Suprapubic skin (tissue), 4 donors: Measurements from ENCODE around the gene NKAIN4. TPM values are rescaled to one million over a fixed set of nuclear protein-coding genes. Genes with fewer than 3 reads are reported as not detected.
"Not testable (repeated sequence)": the region's sequence is repeated elsewhere in the genome, so short reads cannot be mapped to it uniquely, and the experiment has no call there.

ENCODE experiments used
- DNase-seq, 2 donors: peaks; one replicate each; pipeline ENCODE4 v3.0.0-alpha.2; 2019; ENCODE audit warnings: low spot score in 2 of 2
- H3K27ac ChIP-seq: fragments of 200-600 bp; sonication (generic); one replicate; pipeline ENCODE4 v1.5.1; 2019
- H3K27me3 ChIP-seq: fragments of 200-600 bp; sonication (generic); one replicate; pipeline ENCODE4 v1.5.1; 2019
- H3K36me3 ChIP-seq: fragments of 200-600 bp; sonication (generic); one replicate; pipeline ENCODE4 v1.5.1; 2019
- H3K4me1 ChIP-seq: fragments of 200-600 bp; sonication (generic); one replicate; pipeline ENCODE4 v1.5.1; 2019
- H3K4me3 ChIP-seq: fragments of 200-600 bp; sonication (generic); one replicate; pipeline ENCODE4 v1.5.1; 2019; ENCODE audit warnings: mild to moderate bottlenecking
- H3K9me3 ChIP-seq: fragments of 200-600 bp; sonication (generic); one replicate; pipeline ENCODE4 v1.5.1; 2019
- CTCF ChIP-seq, 2 donors: fragments of 200-600 bp in 1 of 2; fragments of 450-650 bp in 1 of 2; sonication (generic) in 1 of 2; IDR thresholded peaks; one replicate each; pipeline ENCODE4 v1.5.1; 2016 to 2019; ENCODE audit warnings: antibody characterized with exemption in 2 of 2, mild to moderate bottlenecking in 1 of 2, moderate library complexity in 1 of 2
- EP300 ChIP-seq: sonication (generic); formaldehyde crosslinking; IDR thresholded peaks from one replicate; pipeline ENCODE4 v1.6.1; 2017; ENCODE audit warnings: antibody characterized with exemption
- POLR2A ChIP-seq, 2 donors: fragments of 450-650 bp; IDR thresholded peaks; one replicate each; pipeline ENCODE4 v1.6.1; 2017; ENCODE audit warnings: antibody characterized with exemption in 2 of 2, mild to moderate bottlenecking in 2 of 2, moderate library complexity in 2 of 2
- POLR2AphosphoS5 ChIP-seq, 3 donors: sonication (generic); formaldehyde crosslinking; IDR thresholded peaks; one replicate each; pipeline ENCODE4 v1.6.1; 2017; ENCODE audit warnings: antibody characterized with exemption in 3 of 3
- WGBS: methylation state at CpG from one replicate; pipeline ENCODE4 v1.1.5; 2018; 5-methylcytosine and 5-hydroxymethylcytosine counted together
- total RNA-seq, 4 donors: library from RNA; depleted of rRNA; stranded (reverse); fragments of >200 nt; gene quantifications; one replicate each; pipeline ENCODE4 v1.1.0, GENCODE V29; 2016

NKAIN4 gene
- total RNA-seq, 4 donors from 2014 or later: 0.42 TPM; not detected in 3

DNA sequence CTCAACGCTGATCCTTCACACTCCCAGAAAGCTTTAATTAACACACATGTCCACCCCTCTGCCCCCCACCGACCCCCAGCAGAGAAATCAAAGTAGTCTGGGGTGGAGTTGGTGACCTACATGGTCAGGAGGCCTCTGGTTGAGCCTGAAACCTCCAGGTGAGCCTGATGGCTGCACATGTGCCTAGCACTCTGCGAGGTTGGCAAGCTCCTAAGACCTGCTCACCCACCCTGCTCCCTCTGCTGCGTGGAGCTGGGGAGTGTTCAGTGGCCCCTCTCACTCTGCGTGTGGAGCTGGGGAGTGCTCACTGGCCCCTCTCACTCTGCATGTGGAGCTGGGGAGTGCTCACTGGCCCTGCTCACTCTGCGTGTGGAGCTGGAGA lies 30.4 kb downstream of the NKAIN4 start:
- no peaks in the 10 kb centered on the region for H3K9me3 ChIP-seq
- H3K27ac ChIP-seq: no peak overlapping the region
- H3K4me3 ChIP-seq: no peak overlapping the region
- no peaks in the 10 kb centered on the region for H3K36me3 ChIP-seq
- H3K27me3 ChIP-seq: peaks cover 7% of the 10 kb centered on the region
- TF ChIP-seq EP300 (no peak), CTCF (IDR thresholded peaks at IDR 0.05) (no peak), POLR2AphosphoS5 (IDR thresholded peaks at IDR 0.05) (no peak)
- H3K4me1 ChIP-seq: no peaks in the 10 kb centered on the region
- 83% methylated on average over 3 of the region's 6 CpGs for WGBS
- DNase-seq: no peak

- WGBS: 49% methylated on average over 10 of the region's 12 CpGs
- Histone ChIP-seq H3K4me3 (no peak overlapping the region), H3K4me1 (no peaks in the 10 kb centered on the region), H3K9me3 (no peaks in the 10 kb centered on the region), H3K27ac (no peak overlapping the region), H3K36me3 (no peaks in the 10 kb centered on the region), H3K27me3 (peaks cover 6% of the 10 kb centered on the region)
- DNase-seq: no peak
- TF ChIP-seq POLR2AphosphoS5 (IDR thresholded peaks at IDR 0.05): no peak
- peak in 1 of 2 donors; percentile 65 for TF ChIP-seq CTCF (IDR thresholded peaks at IDR 0.05)
Observed at GRCh38 chr20:63223121-63223825, 31.0 kb downstream of the NKAIN4 start.

GRCh38 chr20:63222541-63222940 lies 31.7 kb downstream of the NKAIN4 start:
- WGBS: 61% methylated on average over 7 of the region's 7 CpGs
- Histone ChIP-seq H3K4me1 (no peaks in the 10 kb centered on the region), H3K9me3 (no peaks in the 10 kb centered on the region), H3K27ac (no peak overlapping the region), H3K36me3 (no peaks in the 10 kb centered on the region), H3K4me3 (no peak overlapping the region), H3K27me3 (peaks cover 5% of the 10 kb centered on the region)
- no peak for DNase-seq
- TF ChIP-seq CTCF (IDR thresholded peaks at IDR 0.05) (no peak), POLR2A (IDR thresholded peaks at IDR 0.05) (no peak), POLR2AphosphoS5 (IDR thresholded peaks at IDR 0.05) (no peak), EP300 (no peak)

GRCh38 chr20:63221400-63222053 lies 32.7 kb downstream of the NKAIN4 start:
- H3K27me3 ChIP-seq, H3K4me1 ChIP-seq, DNase-seq, H3K27ac ChIP-seq, H3K9me3 ChIP-seq, H3K4me3 ChIP-seq, H3K36me3 ChIP-seq: not testable (repeated sequence)
- 65% methylated on average over 10 of the region's 12 CpGs for WGBS

DNA sequence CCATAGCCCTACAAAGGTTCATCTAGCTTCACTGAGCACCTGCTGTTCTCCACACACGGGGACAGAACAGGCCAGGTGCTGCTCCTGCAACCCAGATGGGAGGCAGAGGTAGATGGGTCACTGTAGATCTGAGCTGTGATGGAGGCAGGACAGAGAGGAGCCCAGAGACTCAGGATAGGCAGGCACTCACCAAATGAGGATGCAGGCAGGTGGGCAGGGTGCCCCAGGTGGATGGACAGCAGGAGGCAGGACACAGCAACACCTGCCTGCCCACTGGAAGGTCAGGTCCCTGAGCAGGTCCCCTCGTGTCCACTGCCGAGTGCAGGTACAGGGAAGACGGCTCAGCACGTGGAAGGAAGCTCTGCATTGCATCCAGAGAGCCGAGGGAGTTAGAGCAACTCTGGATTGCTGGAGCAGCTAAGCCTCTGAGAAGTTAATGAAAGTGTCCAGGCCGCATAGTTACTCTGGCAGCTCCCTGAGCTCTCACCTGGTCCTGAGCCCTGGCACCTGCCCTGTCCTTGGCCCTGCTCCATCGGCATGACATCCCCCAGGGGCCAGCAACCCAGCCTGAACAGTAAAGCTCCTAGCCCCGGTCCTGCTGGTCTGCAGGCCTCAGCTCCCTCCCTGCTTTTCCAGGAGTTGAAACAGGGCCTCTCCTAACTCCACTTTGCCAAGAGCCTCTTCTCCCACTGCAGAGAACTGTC lies 33.4 kb downstream of the NKAIN4 start:
- Histone ChIP-seq H3K9me3 (no peaks in the 10 kb centered on the region), H3K36me3 (no peaks in the 10 kb centered on the region), H3K4me3 (no peak overlapping the region), H3K4me1 (peaks cover 8% of the 10 kb centered on the region), H3K27me3 (peaks cover 5% of the 10 kb centered on the region), H3K27ac (no peak overlapping the region)
- DNase-seq: no peak
- no peak for TF ChIP-seq CTCF (IDR thresholded peaks at IDR 0.05)
- no peak for TF ChIP-seq EP300
- no peak for TF ChIP-seq POLR2AphosphoS5 (IDR thresholded peaks at IDR 0.05)
- no peak for TF ChIP-seq POLR2A (IDR thresholded peaks at IDR 0.05)
- WGBS: 51% methylated on average over 7 of the region's 9 CpGs
